Measurements from ENCODE around the gene C14orf132.

- TF ChIP-seq CTCF (IDR thresholded peaks at IDR 0.05) (no peak), POLR2A (IDR thresholded peaks at IDR 0.05) (no peak)
Observed at GRCh38 chr14:96129128-96129736, 90.1 kb downstream of the C14orf132 start.

All from esophagus squamous epithelium (tissue), 4 donors.